SU-DHL-6 (cell line): Measurements from ENCODE around the gene ARPC5.

Experiments used
- H2AFZ ChIP-seq: fragments of 200-600 bp; sonication (generic); 2 replicates; pipeline ENCODE4 v1.6.1; 2014; ENCODE audit warnings: low read depth, mild to moderate bottlenecking, moderate library complexity, mixed read lengths, antibody characterized with exemption, low read length; ENCODE audit not compliant: severe bottlenecking
- H3F3A ChIP-seq: fragments of 200-600 bp; shearing (Covaris generic); 2 replicates; pipeline ENCODE4 v1.6.0; 2016; ENCODE audit warnings: antibody characterized with exemption, mild to moderate bottlenecking; ENCODE audit not compliant: insufficient read depth
- H3K27ac ChIP-seq: fragments of 200-600 bp; sonication (generic); 2 replicates; pipeline ENCODE4 v1.5.1; 2016; ENCODE audit warnings: low read depth, mild to moderate bottlenecking, low read length, moderate library complexity, mixed read lengths
- H3K27me3 ChIP-seq: fragments of 200-600 bp; sonication (generic), shearing (Covaris generic); 2 replicates; pipeline ENCODE4 v1.6.0; 2014; ENCODE audit warnings: mild to moderate bottlenecking, low read length
- H3K36me3 ChIP-seq: fragments of 200-600 bp; sonication (generic); 2 replicates; pipeline ENCODE4 v1.6.1; 2014; ENCODE audit warnings: mild to moderate bottlenecking, low read length, mixed read lengths
- H3K4me2 ChIP-seq: fragments of 300-600, 200-600 bp; shearing (Covaris generic), sonication (generic); 2 replicates; pipeline ENCODE4 v1.6.0; 2014; ENCODE audit warnings: low read length, low read depth, mild to moderate bottlenecking; ENCODE audit not compliant: poor library complexity, severe bottlenecking
- H3K4me3 ChIP-seq: fragments of 200-600 bp; sonication (generic); 2 replicates; pipeline ENCODE4 v1.5.1; 2014; ENCODE audit warnings: antibody characterized with exemption, low read length, mild to moderate bottlenecking, mixed read lengths; ENCODE audit not compliant: insufficient read depth, poor library complexity, severe bottlenecking
- H3K79me2 ChIP-seq: fragments of 200-600 bp; sonication (generic); 2 replicates; pipeline ENCODE4 v1.6.1; 2014; ENCODE audit warnings: mild to moderate bottlenecking, low read length, moderate library complexity; ENCODE audit not compliant: insufficient read depth
- H3K9ac ChIP-seq: fragments of 200-600 bp; sonication (generic); 2 replicates; pipeline ENCODE4 v1.7.0; 2014; ENCODE audit warnings: mild to moderate bottlenecking, low read length
- H3K9me2 ChIP-seq: fragments of 200-600 bp; sonication (generic); replicated peaks from 2 replicates; pipeline ENCODE4 v1.6.1; 2014; ENCODE audit warnings: low read length; ENCODE audit not compliant: insufficient read depth
- H3K9me3 ChIP-seq: fragments of 200-600 bp; sonication (generic); 2 replicates; pipeline ENCODE4 v1.6.1; 2014; ENCODE audit warnings: low read length, mixed read lengths; ENCODE audit not compliant: insufficient read depth
- H4K20me1 ChIP-seq: fragments of 200-600 bp; sonication (generic); 2 replicates; pipeline ENCODE4 v1.6.1; 2014; ENCODE audit warnings: low read depth, mild to moderate bottlenecking, antibody characterized with exemption, low read length, moderate library complexity, mixed read lengths
- CTCF ChIP-seq: fragments of 200-600 bp; sonication (generic); IDR thresholded peaks from one replicate; pipeline ENCODE4 v1.5.1; 2017; ENCODE audit warnings: antibody characterized with exemption, mild to moderate bottlenecking, low read length, moderate library complexity; ENCODE audit not compliant: insufficient read depth, poor library complexity, severe bottlenecking
- EZH2phosphoT487 ChIP-seq: fragments of 200-600 bp; sonication (generic), shearing (Covaris generic); conservative IDR thresholded peaks from 2 replicates; pipeline ENCODE4 v1.6.1; 2018; ENCODE audit warnings: mild to moderate bottlenecking, antibody characterized with exemption, low read length, moderate library complexity, mixed read lengths

Gene ARPC5

DNA sequence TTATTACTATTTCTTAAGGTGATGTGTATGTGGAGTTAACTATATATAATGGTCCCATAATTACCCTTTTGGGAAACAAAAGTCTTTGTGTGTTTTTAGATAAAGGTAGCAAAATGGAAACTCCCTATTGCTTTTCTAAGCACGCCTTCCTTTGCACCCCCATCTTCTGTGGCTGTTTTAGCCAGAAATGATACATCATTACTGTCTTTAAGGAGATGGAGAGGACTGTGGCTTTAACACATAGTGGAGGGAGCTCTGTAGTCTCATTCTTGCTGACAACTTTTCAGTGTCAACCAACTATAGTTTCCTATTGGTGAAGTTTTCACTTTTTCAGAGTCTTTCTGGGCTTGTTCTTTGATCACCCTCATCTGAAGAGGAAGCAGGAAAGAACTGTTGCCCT lies 16.5 kb upstream of the ARPC5 start:
- no peaks in the 10 kb centered on the region for H3F3A ChIP-seq
- H3K4me3 ChIP-seq, result no peak overlapping the region
- no peaks in the 10 kb centered on the region for H3K36me3 ChIP-seq
- no peaks in the 10 kb centered on the region for H3K27me3 ChIP-seq
- H2AFZ ChIP-seq, result no peak overlapping the region
- no peaks in the 10 kb centered on the region for H3K9me3 ChIP-seq
- H3K4me2 ChIP-seq, result no peak overlapping the region
- no peak overlapping the region for H3K27ac ChIP-seq
- H4K20me1 ChIP-seq, result no peaks in the 10 kb centered on the region
- no peaks in the 10 kb centered on the region for H3K79me2 ChIP-seq
- no peaks in the 10 kb centered on the region for H3K9me2 ChIP-seq
- no peak for TF ChIP-seq EZH2phosphoT487
- TF ChIP-seq CTCF, result no peak
- H3K9ac ChIP-seq, result no peak overlapping the region

GRCh38 chr1:183651612-183652011 lies 16.0 kb upstream of the ARPC5 start:
- Histone ChIP-seq H3K4me2 (no peak overlapping the region), H3K9me3 (no peaks in the 10 kb centered on the region), H3K79me2 (no peaks in the 10 kb centered on the region), H3K9ac (no peak overlapping the region), H3K4me3 (no peak overlapping the region), H4K20me1 (no peaks in the 10 kb centered on the region), H3K27me3 (no peaks in the 10 kb centered on the region), H2AFZ (no peak overlapping the region), H3K36me3 (no peaks in the 10 kb centered on the region), H3K9me2 (no peaks in the 10 kb centered on the region), H3K27ac (no peak overlapping the region), H3F3A (no peaks in the 10 kb centered on the region)
- TF ChIP-seq EZH2phosphoT487 (no peak), CTCF (no peak)

GRCh38 chr1:183648042-183648441 lies 12.5 kb upstream of the ARPC5 start:
- Histone ChIP-seq H4K20me1 (no peaks in the 10 kb centered on the region), H3K9ac (no peak overlapping the region), H3K4me2 (no peak overlapping the region), H3K9me3 (no peaks in the 10 kb centered on the region), H3K4me3 (no peak overlapping the region), H3K36me3 (no peaks in the 10 kb centered on the region), H3K79me2 (no peaks in the 10 kb centered on the region), H3K9me2 (no peaks in the 10 kb centered on the region), H3K27ac (no peak overlapping the region), H3K27me3 (no peaks in the 10 kb centered on the region), H2AFZ (no peak overlapping the region), H3F3A (no peaks in the 10 kb centered on the region)
- TF ChIP-seq CTCF (no peak), EZH2phosphoT487 (no peak)

- H2AFZ ChIP-seq, result no peak overlapping the region
- no peaks in the 10 kb centered on the region for H4K20me1 ChIP-seq
- no peaks in the 10 kb centered on the region for H3K9me2 ChIP-seq
- H3K9me3 ChIP-seq, result no peaks in the 10 kb centered on the region
- H3K9ac ChIP-seq, result no peak overlapping the region
- no peaks in the 10 kb centered on the region for H3K79me2 ChIP-seq
- no peak overlapping the region for H3K4me2 ChIP-seq
- no peaks in the 10 kb centered on the region for H3K27me3 ChIP-seq
- no peaks in the 10 kb centered on the region for H3K36me3 ChIP-seq
- no peaks in the 10 kb centered on the region for H3F3A ChIP-seq
- H3K27ac ChIP-seq, result no peak overlapping the region
- TF ChIP-seq CTCF, result no peak
- no peak for TF ChIP-seq EZH2phosphoT487
- H3K4me3 ChIP-seq, result no peak overlapping the region
Measured at GRCh38 chr1:183646776-183647175, 11.2 kb upstream of the ARPC5 start.
